GM23338 (cell line): ENCODE measurements around the gene LRRC4. TPM values are rescaled to one million over a fixed set of nuclear protein-coding genes. Genes with fewer than 3 reads are reported as not detected.

Experiments
- ATAC-seq: fragments of 200-7000 bp; cut with Tn5 transposase; 3 replicates; pipeline ENCODE4 v1.9.1; 2020
- DNase-seq: peaks from one replicate; pipeline ENCODE4 v3.0.0-alpha.2; 2015; ENCODE audit warnings: low spot score
- H2AFZ ChIP-seq: fragments of 200-600 bp; sonication (generic); 2 replicates; pipeline ENCODE4 v1.8.0; 2016; ENCODE audit warnings: antibody characterized with exemption, mild to moderate bottlenecking, moderate library complexity
- H3F3A ChIP-seq: fragments of 200-600 bp; sonication (generic); replicated peaks from 2 replicates; pipeline ENCODE4 v1.8.0; 2017; ENCODE audit warnings: antibody characterized with exemption, mixed run types, low read depth
- H3K27ac ChIP-seq: fragments of 200-600 bp; sonication (generic); 2 replicates; pipeline ENCODE4 v1.6.1; 2016; ENCODE audit warnings: low read depth
- H3K27me3 ChIP-seq: fragments of 200-600 bp; sonication (generic); 2 replicates; pipeline ENCODE4 v1.8.0; 2016; ENCODE audit warnings: mild to moderate bottlenecking, mixed run types, moderate library complexity; ENCODE audit not compliant: insufficient read depth
- H3K36me3 ChIP-seq: fragments of 200-600 bp; sonication (generic); 2 replicates; pipeline ENCODE4 v1.8.0; 2016; ENCODE audit warnings: mild to moderate bottlenecking; ENCODE audit not compliant: insufficient read depth
- H3K4me1 ChIP-seq: fragments of 200-600 bp; sonication (generic); 2 replicates; pipeline ENCODE4 v1.8.0; 2016; ENCODE audit warnings: mild to moderate bottlenecking, moderate library complexity; ENCODE audit not compliant: insufficient read depth
- H3K4me2 ChIP-seq: fragments of 200-600 bp; sonication (generic); 2 replicates; pipeline ENCODE4 v1.7.1; 2017; ENCODE audit warnings: mixed run types
- H3K4me3 ChIP-seq: fragments of 200-600 bp; sonication (generic); 2 replicates; pipeline ENCODE4 v1.6.1; 2016; ENCODE audit warnings: mixed run types
- H3K79me2 ChIP-seq: fragments of 200-600 bp; sonication (generic); replicated peaks from 2 replicates; pipeline ENCODE4 v1.8.0; 2017; ENCODE audit warnings: mild to moderate bottlenecking; ENCODE audit not compliant: insufficient read depth
- H3K9me2 ChIP-seq: fragments of 200-600 bp; sonication (generic); 2 replicates; pipeline ENCODE4 v1.8.0; 2017; ENCODE audit not compliant: insufficient read depth
- H4K20me1 ChIP-seq: fragments of 200-600 bp; sonication (generic); replicated peaks from 2 replicates; pipeline ENCODE4 v1.8.0; 2017; ENCODE audit warnings: mild to moderate bottlenecking; ENCODE audit not compliant: insufficient read depth
- H3K27ac Mint-ChIP-seq: 2 replicates; pipeline ENCODE4 v1.8.0; 2020; ENCODE audit warnings: inconsistent platforms, mild to moderate bottlenecking, moderate library complexity, mixed read lengths
- H3K27me3 Mint-ChIP-seq: 3 replicates; pipeline ENCODE4 v1.8.0; 2022; ENCODE audit warnings: low read depth, mild to moderate bottlenecking, moderate library complexity, mixed read lengths, inconsistent platforms; ENCODE audit not compliant: insufficient read depth, poor library complexity
- H3K36me3 Mint-ChIP-seq: 3 replicates; pipeline ENCODE4 v1.8.0; 2021; ENCODE audit warnings: low read depth, mild to moderate bottlenecking, inconsistent platforms, moderate library complexity, mixed read lengths
- H3K4me1 Mint-ChIP-seq: 3 replicates; pipeline ENCODE4 v1.8.0; 2020; ENCODE audit warnings: mild to moderate bottlenecking, inconsistent platforms, mixed read lengths
- H3K4me3 Mint-ChIP-seq: 3 replicates; pipeline ENCODE4 v1.8.0; 2021; ENCODE audit warnings: moderate library complexity, mild to moderate bottlenecking, inconsistent platforms, mixed read lengths
- H3K9me3 Mint-ChIP-seq: 3 replicates; pipeline ENCODE4 v1.8.0; 2020; ENCODE audit warnings: moderate library complexity, mild to moderate bottlenecking, inconsistent platforms, mixed read lengths
- JUNB ChIP-seq: IDR thresholded peaks from one replicate; pipeline ENCODE4 v1.6.1; 2016; ENCODE audit warnings: antibody characterized with exemption; ENCODE audit not compliant: unreplicated experiment
- NANOG ChIP-seq: IDR thresholded peaks from 2 replicates; pipeline ENCODE4 v1.6.1; 2016; ENCODE audit warnings: antibody characterized with exemption, borderline replicate concordance
- ZNF331 ChIP-seq: fragments of 250-450 bp; sonication (Bioruptor Pico); IDR thresholded peaks from 2 replicates; pipeline ENCODE4 v1.5.0; 2020; ENCODE audit warnings: low read depth, mild to moderate bottlenecking, moderate library complexity
- polyA plus RNA-seq: library from polyadenylated mRNA; unstranded; fragments of >200 nt; fragmentation: Nextera tagmentation; extraction: Ambion mirVana; gene quantifications from 2 replicates; pipeline ENCODE4 v1.2.1, GENCODE V29; 2016
- total RNA-seq: library from RNA; depleted of rRNA; stranded (reverse); fragments of >200 nt; shearing (Covaris generic); gene quantifications from 2 replicates; pipeline ENCODE4 v1.2.3, GENCODE V29; 2014
- TF ChIP-seq, protein P1 (sequence below): fragments of 250-450 bp; sonication (Bioruptor Pico); IDR thresholded peaks from 2 replicates; pipeline ENCODE4 v1.5.0; 2020; ENCODE audit warnings: mild to moderate bottlenecking, moderate library complexity

LRRC4 gene
- total and polyA plus RNA-seq, 2 experiments from 2014 or later, result 1.9 to 5.2 TPM

DNA sequence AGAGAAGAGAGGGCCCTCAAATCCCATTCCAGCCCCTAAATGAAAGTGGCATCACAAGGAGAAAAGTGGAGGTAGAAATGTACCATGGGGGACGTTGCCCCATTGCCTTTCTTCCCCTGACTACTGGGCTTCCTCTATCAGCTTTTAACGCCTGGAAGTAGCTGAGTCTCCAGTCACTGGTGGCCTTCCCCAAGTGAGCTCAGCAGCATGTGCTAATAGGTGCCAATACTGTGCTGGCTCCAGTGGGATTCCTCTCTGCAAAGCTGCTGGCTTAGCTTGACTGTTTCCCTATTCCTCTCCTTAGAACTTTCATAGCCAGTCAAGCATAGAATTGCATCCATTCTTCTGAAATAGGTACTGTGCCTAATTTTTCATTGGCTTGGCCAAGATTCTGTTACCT, 32.6 kb downstream of the LRRC4 start:
- H3K4me3 Mint-ChIP-seq, result no peak overlapping the region
- 0 out of 2 replicates have a peak overlapping the region, but pooled peaks have one; percentile 21 for H3K27ac ChIP-seq
- no peak overlapping the region for H3K4me2 ChIP-seq
- H3K36me3 ChIP-seq, result no peaks in the 10 kb centered on the region; the same call in 1 of the 2 replicates
- no peaks in the 10 kb centered on the region for H3K9me3 Mint-ChIP-seq
- peaks cover 36% of the 10 kb centered on the region for H3K4me1 Mint-ChIP-seq
- ATAC-seq (no peak), DNase-seq (no peak)
- H3K9me2 ChIP-seq, result peaks cover 6% of the 10 kb centered on the region; the same call in 1 of the 2 replicates
- H2AFZ ChIP-seq, result no peak overlapping the region
- no peak overlapping the region; the same call in 1 of the 2 replicates for H3K27ac Mint-ChIP-seq
- H3K79me2 ChIP-seq, result peaks cover 13% of the 10 kb centered on the region
- H3K36me3 Mint-ChIP-seq, result peaks cover 3% of the 10 kb centered on the region; the same call in 2 of the 3 replicates
- H4K20me1 ChIP-seq, result peaks cover 13% of the 10 kb centered on the region
- H3K27me3 ChIP-seq, result no peaks in the 10 kb centered on the region
- peaks cover 17% of the 10 kb centered on the region for H3K4me1 ChIP-seq
- H3K27me3 Mint-ChIP-seq, result peaks cover 2% of the 10 kb centered on the region
- TF ChIP-seq, protein P1, sequence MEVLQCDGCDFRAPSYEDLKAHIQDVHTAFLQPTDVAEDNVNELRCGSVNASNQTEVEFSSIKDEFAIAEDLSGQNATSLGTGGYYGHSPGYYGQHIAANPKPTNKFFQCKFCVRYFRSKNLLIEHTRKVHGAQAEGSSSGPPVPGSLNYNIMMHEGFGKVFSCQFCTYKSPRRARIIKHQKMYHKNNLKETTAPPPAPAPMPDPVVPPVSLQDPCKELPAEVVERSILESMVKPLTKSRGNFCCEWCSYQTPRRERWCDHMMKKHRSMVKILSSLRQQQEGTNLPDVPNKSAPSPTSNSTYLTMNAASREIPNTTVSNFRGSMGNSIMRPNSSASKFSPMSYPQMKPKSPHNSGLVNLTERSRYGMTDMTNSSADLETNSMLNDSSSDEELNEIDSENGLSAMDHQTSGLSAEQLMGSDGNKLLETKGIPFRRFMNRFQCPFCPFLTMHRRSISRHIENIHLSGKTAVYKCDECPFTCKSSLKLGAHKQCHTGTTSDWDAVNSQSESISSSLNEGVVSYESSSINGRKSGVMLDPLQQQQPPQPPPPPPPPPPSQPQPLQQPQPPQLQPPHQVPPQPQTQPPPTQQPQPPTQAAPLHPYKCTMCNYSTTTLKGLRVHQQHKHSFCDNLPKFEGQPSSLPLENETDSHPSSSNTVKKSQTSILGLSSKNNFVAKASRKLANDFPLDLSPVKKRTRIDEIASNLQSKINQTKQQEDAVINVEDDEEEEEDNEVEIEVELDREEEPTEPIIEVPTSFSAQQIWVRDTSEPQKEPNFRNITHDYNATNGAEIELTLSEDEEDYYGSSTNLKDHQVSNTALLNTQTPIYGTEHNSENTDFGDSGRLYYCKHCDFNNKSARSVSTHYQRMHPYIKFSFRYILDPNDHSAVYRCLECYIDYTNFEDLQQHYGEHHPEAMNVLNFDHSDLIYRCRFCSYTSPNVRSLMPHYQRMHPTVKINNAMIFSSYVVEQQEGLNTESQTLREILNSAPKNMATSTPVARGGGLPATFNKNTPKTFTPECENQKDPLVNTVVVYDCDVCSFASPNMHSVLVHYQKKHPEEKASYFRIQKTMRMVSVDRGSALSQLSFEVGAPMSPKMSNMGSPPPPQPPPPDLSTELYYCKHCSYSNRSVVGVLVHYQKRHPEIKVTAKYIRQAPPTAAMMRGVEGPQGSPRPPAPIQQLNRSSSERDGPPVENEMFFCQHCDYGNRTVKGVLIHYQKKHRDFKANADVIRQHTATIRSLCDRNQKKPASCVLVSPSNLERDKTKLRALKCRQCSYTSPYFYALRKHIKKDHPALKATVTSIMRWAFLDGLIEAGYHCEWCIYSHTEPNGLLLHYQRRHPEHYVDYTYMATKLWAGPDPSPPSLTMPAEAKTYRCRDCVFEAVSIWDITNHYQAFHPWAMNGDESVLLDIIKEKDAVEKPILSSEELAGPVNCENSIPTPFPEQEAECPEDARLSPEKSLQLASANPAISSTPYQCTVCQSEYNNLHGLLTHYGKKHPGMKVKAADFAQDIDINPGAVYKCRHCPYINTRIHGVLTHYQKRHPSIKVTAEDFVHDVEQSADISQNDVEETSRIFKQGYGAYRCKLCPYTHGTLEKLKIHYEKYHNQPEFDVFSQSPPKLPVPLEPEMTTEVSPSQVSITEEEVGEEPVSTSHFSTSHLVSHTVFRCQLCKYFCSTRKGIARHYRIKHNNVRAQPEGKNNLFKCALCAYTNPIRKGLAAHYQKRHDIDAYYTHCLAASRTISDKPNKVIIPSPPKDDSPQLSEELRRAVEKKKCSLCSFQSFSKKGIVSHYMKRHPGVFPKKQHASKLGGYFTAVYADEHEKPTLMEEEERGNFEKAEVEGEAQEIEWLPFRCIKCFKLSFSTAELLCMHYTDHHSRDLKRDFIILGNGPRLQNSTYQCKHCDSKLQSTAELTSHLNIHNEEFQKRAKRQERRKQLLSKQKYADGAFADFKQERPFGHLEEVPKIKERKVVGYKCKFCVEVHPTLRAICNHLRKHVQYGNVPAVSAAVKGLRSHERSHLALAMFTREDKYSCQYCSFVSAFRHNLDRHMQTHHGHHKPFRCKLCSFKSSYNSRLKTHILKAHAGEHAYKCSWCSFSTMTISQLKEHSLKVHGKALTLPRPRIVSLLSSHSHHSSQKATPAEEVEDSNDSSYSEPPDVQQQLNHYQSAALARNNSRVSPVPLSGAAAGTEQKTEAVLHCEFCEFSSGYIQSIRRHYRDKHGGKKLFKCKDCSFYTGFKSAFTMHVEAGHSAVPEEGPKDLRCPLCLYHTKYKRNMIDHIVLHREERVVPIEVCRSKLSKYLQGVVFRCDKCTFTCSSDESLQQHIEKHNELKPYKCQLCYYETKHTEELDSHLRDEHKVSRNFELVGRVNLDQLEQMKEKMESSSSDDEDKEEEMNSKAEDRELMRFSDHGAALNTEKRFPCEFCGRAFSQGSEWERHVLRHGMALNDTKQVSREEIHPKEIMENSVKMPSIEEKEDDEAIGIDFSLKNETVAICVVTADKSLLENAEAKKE (CRISPR knock-in tag), result no peak
- no peak for TF ChIP-seq JUNB
- no peak for TF ChIP-seq NANOG
- no peak for TF ChIP-seq ZNF331 (CRISPR knock-in tag)
- H3K4me3 ChIP-seq, result no peak overlapping the region
- no peaks in the 10 kb centered on the region for H3F3A ChIP-seq

DNA sequence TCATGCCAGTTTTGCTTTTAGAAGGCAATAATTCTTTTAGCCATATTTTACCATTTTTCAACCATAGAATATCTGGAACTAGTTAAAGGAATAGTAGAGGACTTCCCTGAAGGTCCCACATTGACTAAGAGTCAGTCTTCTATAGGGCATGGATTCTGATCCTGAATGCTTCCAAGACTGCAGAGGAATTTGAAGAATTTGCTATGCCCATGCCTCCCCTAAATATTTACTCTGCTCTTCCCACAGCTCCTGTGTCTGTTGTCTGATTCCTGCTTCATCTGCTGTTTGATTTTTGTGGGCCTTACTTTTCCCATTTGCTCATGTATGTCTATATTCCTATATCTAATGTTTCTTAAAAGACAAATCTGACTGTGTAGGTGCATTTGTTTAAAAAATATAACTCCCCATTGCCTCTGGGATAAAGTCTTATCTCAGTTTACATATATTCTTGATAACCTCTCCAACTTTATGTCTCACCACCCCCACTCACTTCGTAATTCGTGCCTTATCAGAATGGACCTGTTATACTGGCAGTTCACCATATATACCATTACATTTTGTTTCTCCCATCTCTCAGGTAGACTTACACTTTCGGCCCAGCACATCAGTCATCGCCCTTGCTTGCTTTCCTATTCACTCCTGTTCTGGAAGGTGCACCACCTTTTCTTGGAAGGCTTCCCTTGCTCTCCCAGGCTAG, 33.9 kb downstream of the LRRC4 start:
- peaks cover 2% of the 10 kb centered on the region for H3K27me3 Mint-ChIP-seq
- peaks cover 7% of the 10 kb centered on the region for H3K36me3 Mint-ChIP-seq
- H3K9me2 ChIP-seq, result peaks cover 6% of the 10 kb centered on the region; the same call in 1 of the 2 replicates
- peaks cover 13% of the 10 kb centered on the region for H3K79me2 ChIP-seq
- ATAC-seq, result peak; percentile 70
- H3K27ac Mint-ChIP-seq, result no peak overlapping the region
- no peaks in the 10 kb centered on the region for H3K9me3 Mint-ChIP-seq
- H3K4me3 ChIP-seq, result no peak overlapping the region
- H3K27ac ChIP-seq, result no peak overlapping the region
- H3K4me1 Mint-ChIP-seq, result peaks cover 42% of the 10 kb centered on the region
- H3K27me3 ChIP-seq, result no peaks in the 10 kb centered on the region
- peak; percentile 62 for DNase-seq
- H3K36me3 ChIP-seq, result no peaks in the 10 kb centered on the region; the same call in 1 of the 2 replicates
- H3F3A ChIP-seq, result no peaks in the 10 kb centered on the region
- TF ChIP-seq ZNF331 (CRISPR knock-in tag), result no peak
- TF ChIP-seq, protein P1 (CRISPR knock-in tag), result 0 out of 2 replicates have a peak, but pooled peaks have one; percentile 29
- H4K20me1 ChIP-seq, result peaks cover 13% of the 10 kb centered on the region
- no peak overlapping the region for H2AFZ ChIP-seq
- no peak overlapping the region for H3K4me3 Mint-ChIP-seq
- H3K4me2 ChIP-seq, result 0 out of 2 replicates have a peak overlapping the region, but pooled peaks have one; percentile 13
- H3K4me1 ChIP-seq, result peaks cover 17% of the 10 kb centered on the region
